NCI-H1417 (cell line): Measurements from ENCODE around the gene ATP2A2.

Experiments used
- DNase-seq, 3 experiments: peaks; one replicate each; lab custom pipeline; 2025; lab: John Stamatoyannopoulos, UW

ATP2A2 gene

DNA sequence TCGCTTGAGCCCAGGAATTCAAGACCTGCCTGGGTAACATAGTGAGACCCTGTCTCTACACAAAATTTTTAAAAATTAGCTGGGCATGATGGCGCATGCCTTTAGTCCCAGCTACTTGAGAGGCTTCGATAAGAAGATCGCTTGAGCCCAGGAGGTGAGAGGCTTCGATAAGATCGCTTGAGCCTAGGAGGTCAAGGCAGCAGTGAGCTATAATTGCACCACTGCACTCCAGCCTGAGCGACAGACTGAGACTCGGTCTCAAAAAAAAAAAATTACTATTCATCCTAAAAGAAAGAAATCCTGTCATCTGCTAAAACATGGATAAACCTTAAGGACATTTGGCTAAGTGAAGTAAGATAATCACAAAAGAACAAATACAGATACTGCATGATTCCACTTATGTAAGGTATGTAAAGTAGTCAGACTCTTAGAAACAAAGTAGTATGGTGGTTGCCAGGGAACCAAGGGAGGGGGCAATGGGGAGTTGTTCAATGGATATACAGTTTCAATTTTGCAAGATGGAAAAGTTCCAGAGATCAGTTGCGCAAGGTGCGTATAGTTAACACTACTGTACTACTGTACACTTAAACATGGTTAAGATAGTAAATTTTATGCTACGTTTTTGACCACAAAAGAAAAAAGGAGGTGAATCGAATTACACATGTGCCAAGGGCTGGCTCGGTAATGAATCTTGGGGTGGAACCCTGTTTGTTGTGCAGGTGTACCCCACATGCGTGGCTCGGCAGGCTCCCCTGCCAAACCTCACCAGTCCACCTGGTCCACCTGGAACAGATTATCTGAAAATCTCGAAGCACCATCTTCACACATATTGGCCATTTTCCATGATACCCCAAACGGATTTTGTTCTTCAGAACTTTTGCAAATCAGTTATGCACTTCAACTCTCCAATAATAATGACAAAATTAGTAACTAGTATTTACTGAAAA is 18.3 kb upstream of the ATP2A2 start:
- DNase-seq: peak in 1 of 3 experiments; percentile 30

DNA sequence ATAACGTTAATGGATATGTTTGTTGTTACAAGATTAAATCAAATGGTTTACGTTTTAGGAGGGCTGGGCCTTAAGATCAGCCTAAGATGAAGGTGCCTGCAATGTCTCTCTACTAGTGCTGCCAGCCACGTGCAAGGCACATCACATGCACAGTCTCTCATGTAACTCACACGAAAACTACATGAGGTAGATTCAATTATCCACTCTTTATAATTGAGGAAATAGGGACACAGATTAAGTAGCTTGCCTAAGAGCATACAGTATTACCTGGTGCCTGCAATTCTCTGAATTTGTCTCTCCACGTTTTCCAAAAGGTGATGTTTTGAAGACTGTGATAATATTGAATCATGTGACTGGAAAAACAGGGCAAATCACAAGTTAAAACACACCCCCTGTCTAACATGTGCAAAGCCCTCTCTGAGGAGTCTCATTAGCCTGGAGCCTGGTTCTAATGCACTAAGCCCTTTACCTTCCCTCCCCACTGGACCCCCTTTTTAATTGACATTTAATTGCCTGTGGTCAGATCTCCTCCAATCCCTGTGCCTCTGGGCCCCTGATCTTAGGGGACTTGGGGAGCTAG is 14.6 kb upstream of the ATP2A2 start:
- DNase-seq: peak in 2 of 3 experiments; percentile 61 to 81

- DNase-seq: peak; percentile 54 to 88 (median 61)
Observed at GRCh38 chr12:110266980-110267620, 13.9 kb upstream of the ATP2A2 start.

- no peak for DNase-seq
Observed at GRCh38 chr12:110269622-110270124, 11.4 kb upstream of the ATP2A2 start.

- peak in 2 of 3 experiments; percentile 51 to 82 for DNase-seq
Observed at GRCh38 chr12:110270125-110270962, 10.7 kb upstream of the ATP2A2 start.

DNA sequence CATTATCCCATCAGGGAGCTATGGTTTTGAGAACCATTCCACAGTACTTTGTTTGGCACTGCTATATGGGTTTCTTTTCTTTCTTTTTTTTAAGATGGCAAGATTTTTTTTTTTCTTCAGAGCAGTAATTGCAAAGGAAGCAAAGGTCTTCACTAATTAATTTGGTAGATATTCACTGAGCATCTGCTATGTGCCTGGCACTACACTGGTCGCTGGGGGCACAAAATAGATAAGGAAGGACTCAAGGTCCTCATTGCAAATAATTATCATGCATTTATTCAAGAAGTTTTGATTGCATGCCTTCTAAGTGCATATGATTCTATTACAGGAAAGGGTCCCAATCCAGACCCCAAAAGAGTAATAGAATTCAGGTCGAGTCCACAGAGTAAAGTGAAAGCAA is 10.0 kb upstream of the ATP2A2 start:
- DNase-seq: no peak

- DNase-seq: no peak
Observed at GRCh38 chr12:110277530-110278254, 3.4 kb upstream of the ATP2A2 start.

DNA sequence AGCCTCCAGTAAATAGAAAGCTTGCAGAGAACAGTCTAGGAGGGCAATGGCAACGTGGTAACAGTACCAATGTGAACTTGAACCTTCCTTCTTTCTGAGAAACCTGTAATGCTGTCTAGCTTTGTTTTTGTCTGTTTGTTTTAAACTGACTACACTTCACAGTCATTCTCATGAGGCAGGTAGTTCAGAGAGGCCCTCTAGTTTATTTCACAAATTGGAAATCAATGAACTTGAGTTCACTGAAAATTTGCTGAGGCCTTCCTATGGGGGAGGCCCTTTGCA is 2.9 kb upstream of the ATP2A2 start:
- no peak for DNase-seq

DNA sequence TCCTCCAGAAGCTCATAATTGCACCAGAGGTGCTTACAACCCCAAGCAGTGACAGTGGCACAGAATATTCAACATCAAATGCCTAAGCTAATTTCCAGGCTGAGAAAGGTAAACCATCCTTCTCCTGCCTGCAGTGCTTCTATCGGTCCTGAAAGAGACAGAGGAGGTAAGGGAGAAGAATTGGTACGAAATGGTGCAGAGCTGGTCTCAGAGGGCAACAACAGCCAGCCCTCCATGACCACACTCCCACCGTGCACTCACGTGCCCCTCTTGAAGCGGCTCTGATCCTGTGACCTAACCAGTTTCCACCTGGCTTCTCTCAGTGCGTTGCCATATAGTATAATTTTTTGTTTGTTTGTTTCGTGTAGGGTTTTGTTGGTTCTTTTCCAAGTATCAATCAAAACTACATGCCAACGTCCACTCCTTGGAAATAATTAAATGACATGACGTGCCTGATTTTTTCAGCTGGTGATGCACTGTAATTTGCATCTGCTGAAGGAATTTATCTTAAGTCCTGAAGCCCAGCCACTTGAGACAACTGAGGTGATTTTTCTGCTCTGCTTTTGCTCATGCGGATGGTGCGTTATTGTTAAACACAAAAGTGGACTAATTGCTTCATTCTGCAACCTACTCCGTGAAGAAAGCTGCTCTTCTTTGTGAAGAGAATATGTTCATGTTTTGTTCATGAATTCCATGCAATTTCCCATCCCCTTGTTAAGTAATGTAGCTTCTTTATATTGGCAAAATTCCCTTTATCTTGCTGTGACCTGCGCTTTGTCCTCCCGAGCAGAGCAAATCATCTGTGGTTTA is 1.3 kb upstream of the ATP2A2 start:
- peak in 2 of 3 experiments; percentile 64 to 79 for DNase-seq

DNA sequence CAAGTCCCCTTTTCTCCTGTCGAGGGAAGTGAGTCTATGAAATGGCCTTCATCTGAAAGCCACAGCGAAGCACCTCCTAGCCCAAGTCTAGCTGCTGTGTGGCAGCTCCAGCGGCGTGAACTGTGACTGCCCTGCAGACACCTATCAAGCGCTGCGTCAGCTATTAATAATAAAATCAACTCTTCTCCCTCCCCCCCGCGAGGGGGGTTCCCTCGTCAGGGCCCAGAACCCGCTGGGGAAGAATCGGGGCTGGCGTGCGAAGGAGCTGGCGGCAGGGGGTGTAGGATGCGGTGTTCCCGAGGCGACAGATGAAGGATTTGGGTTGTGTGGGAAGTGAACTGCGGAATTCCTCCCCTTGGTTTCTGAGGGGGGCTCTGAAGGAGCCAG is 662 bp upstream of the ATP2A2 start:
- DNase-seq: peak; percentile 67 to 96 (median 95)

GRCh38 chr12:110281549-110282299 is 677 bp downstream of the ATP2A2 start:
- peak in 2 of 3 experiments; percentile 72 to 82 for DNase-seq

DNA sequence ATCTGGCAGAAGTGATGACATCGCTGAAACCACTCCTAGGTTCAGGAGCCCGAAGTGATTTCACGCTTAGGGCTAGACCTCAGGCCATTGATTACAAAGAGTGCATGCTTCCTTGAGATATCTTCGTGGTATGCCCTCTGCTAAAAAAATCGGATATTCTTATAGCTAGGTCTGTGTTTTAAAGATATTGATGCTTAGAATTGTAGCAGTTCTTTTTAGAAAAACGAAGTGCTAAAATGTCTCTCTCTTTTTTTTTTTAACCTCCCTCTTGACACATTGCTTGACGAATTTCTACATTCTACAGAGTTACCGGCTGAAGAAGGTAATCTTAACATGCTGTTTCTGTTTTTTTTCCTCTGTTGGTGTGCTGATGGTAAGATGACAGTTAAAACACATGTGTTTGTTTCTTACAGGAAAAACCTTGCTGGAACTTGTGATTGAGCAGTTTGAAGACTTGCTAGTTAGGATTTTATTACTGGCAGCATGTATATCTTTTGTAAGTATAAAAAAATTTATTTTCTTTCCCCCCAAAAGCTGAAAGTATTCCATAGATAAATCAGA is 1.3 kb downstream of the ATP2A2 start:
- DNase-seq: no peak

DNA sequence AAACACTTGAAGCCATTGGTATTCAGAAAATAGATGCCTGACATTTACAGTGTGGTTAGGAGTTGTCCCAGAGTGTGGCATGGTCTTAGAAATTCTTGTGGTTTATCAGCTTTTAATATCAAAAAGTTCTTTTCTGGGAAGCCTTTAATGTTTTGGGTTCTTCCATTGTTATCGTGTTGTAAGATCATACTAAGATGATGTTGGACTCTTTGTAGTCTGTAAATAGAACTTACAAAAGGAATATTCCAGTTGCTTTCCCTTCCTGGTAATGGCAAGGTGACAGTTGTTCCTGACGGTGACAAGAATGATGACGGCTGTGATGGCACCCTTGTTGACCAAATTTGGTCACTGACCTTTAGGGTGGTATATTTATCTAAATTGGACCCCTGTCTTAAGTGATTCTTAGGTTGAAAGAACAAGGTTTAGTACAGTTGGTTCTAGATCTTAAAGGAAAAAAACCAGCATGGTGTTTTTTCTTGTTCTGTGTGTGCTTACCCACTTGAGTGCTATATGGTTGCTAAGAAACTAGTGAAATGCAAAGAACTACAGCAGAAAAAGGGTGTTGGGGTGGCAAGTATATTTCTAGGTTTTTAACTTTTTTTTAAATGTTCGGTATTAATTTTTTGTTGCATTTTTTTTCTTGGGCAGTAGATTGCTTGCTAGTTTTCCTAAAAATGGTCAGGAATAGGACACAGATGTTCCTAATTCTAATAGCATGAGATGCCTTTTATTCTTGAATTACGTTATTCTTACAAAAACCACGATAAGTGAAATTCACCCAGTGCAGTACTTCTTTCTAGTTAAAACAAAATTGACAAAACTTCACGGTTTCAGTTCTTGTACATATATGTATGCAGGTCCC is 2.1 kb downstream of the ATP2A2 start:
- DNase-seq: peak in 1 of 3 experiments; percentile 53

DNA sequence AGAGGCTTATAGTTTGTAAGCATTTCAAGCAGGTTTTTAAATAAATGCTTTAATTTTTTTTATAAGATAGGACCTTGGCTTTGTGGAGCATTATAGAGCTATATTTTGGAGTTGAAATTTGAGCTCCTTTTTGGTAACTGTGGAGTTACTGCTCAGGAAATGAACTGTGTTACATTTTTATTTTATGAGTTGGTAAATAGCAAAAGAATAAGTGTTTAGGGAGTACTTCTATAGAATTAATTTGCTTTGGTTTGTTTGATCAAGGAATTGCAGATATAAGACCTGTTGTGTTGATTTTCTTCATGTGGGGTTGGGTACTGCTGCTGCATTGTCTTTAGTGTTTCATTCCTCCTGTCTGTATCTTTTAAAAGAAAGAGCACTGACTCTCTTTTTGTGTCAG is 3.5 kb downstream of the ATP2A2 start:
- peak in 1 of 3 experiments; percentile 28 for DNase-seq

- no peak for DNase-seq
Observed at GRCh38 chr12:110286623-110287022, 5.6 kb downstream of the ATP2A2 start.

GRCh38 chr12:110287986-110288385 is 6.9 kb downstream of the ATP2A2 start:
- DNase-seq: no peak

- no peak for DNase-seq
Observed at GRCh38 chr12:110289044-110289710, 8.1 kb downstream of the ATP2A2 start.

GRCh38 chr12:110289711-110290078 is 8.6 kb downstream of the ATP2A2 start:
- no peak for DNase-seq
